ENCODE measurements around the gene MLLT11. TPM values are rescaled to one million over a fixed set of nuclear protein-coding genes. Genes with fewer than 3 reads are reported as not detected.

Gene MLLT11
- total RNA-seq, 4 donors from 2014 or later = 0.24 to 1.5 (median 1.2) TPM

GRCh38 chr1:151056149-151056548 is 4.0 kb upstream of the MLLT11 start:
- Histone ChIP-seq H3K9me3 (no peaks in the 10 kb centered on the region), H3K27ac (peak overlapping the region; percentile 95), H3K36me3 (peaks cover 48% of the 10 kb centered on the region), H3K27me3 (no peaks in the 10 kb centered on the region), H3K4me3 (peak overlapping the region; percentile 85), H3K4me1 (peaks cover 48% of the 10 kb centered on the region)
- 47% methylated on average over 2 of the region's 2 CpGs for WGBS
- no peak for TF ChIP-seq POLR2AphosphoS5 (IDR thresholded peaks at IDR 0.05)
- TF ChIP-seq, protein P1, sequence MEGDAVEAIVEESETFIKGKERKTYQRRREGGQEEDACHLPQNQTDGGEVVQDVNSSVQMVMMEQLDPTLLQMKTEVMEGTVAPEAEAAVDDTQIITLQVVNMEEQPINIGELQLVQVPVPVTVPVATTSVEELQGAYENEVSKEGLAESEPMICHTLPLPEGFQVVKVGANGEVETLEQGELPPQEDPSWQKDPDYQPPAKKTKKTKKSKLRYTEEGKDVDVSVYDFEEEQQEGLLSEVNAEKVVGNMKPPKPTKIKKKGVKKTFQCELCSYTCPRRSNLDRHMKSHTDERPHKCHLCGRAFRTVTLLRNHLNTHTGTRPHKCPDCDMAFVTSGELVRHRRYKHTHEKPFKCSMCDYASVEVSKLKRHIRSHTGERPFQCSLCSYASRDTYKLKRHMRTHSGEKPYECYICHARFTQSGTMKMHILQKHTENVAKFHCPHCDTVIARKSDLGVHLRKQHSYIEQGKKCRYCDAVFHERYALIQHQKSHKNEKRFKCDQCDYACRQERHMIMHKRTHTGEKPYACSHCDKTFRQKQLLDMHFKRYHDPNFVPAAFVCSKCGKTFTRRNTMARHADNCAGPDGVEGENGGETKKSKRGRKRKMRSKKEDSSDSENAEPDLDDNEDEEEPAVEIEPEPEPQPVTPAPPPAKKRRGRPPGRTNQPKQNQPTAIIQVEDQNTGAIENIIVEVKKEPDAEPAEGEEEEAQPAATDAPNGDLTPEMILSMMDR (IDR thresholded peaks at IDR 0.05) = no peak
- TF ChIP-seq POLR2A (IDR thresholded peaks at IDR 0.05) = no peak
- TF ChIP-seq EP300 (IDR thresholded peaks at IDR 0.05) = no peak
- no peak for DNase-seq (ENCODE audit: low spot score in 2 of 2)

- no peaks in the 10 kb centered on the region for H3K27me3 ChIP-seq
- H3K9me3 ChIP-seq = no peaks in the 10 kb centered on the region
- WGBS = 0% methylated on average over 10 of the region's 10 CpGs
- peak; percentile 83 to 85 for DNase-seq (ENCODE audit: low spot score in 2 of 2)
- peak in 2 of 3 donors; percentile 58 to 66 for TF ChIP-seq POLR2AphosphoS5 (IDR thresholded peaks at IDR 0.05)
- TF ChIP-seq, protein P1 (IDR thresholded peaks at IDR 0.05) = no peak
- TF ChIP-seq POLR2A (IDR thresholded peaks at IDR 0.05) = no peak
- peaks cover 45% of the 10 kb centered on the region for H3K4me1 ChIP-seq
- peak overlapping the region; percentile 95 for H3K27ac ChIP-seq
- H3K4me3 ChIP-seq = peak overlapping the region; percentile 85
- peaks cover 24% of the 10 kb centered on the region for H3K36me3 ChIP-seq
Observed at GRCh38 chr1:151058692-151059091, 1.5 kb upstream of the MLLT11 start.

GRCh38 chr1:151059109-151060006 is 839 bp upstream of the MLLT11 start, which contains the start of gene CDC42SE1:
Gene CDC42SE1 (minus strand): TSS chr1:151059622. CDS start chr1:151055730, 3,892 bp downstream.
- TF ChIP-seq, protein P1 (IDR thresholded peaks at IDR 0.05) = peak; percentile 67 to 97
- TF ChIP-seq POLR2AphosphoS5 (IDR thresholded peaks at IDR 0.05) = peak in 2 of 3 donors; percentile 86 to 88
- TF ChIP-seq POLR2A (IDR thresholded peaks at IDR 0.05) = peak in 1 of 2 donors; percentile 85
- no peak for TF ChIP-seq EP300 (IDR thresholded peaks at IDR 0.05)
- H3K4me3 ChIP-seq = peak within 1 kb of the TSS; percentile 85
- no peaks in the 10 kb centered on the region for H3K27me3 ChIP-seq
- under 1% methylated on average over 53 of the region's 58 CpGs for WGBS
- DNase-seq (ENCODE audit: low spot score in 2 of 2) = peak; percentile 90 to 91
- H3K36me3 ChIP-seq = peaks cover 17% of the 10 kb centered on the region
- H3K27ac ChIP-seq = peak within 1 kb of the TSS; percentile 95
- H3K4me1 ChIP-seq = peaks cover 45% of the 10 kb centered on the region
- H3K9me3 ChIP-seq = no peaks in the 10 kb centered on the region

- Histone ChIP-seq H3K27ac (no peak overlapping the region), H3K27me3 (no peaks in the 10 kb centered on the region), H3K9me3 (no peaks in the 10 kb centered on the region), H3K4me1 (peaks cover 39% of the 10 kb centered on the region), H3K4me3 (peak overlapping the region; percentile 85), H3K36me3 (peaks cover 2% of the 10 kb centered on the region)
- no peak for DNase-seq (ENCODE audit: low spot score in 2 of 2)
- TF ChIP-seq, protein P1 (IDR thresholded peaks at IDR 0.05) = no peak
- TF ChIP-seq POLR2A (IDR thresholded peaks at IDR 0.05) (no peak), EP300 (IDR thresholded peaks at IDR 0.05) (no peak), POLR2AphosphoS5 (IDR thresholded peaks at IDR 0.05) (no peak)
- 59% methylated on average over 4 of the region's 4 CpGs for WGBS
Observed at GRCh38 chr1:151060657-151061421, 642 bp downstream of the MLLT11 start.

Measured in suprapubic skin (tissue), 4 donors.